WTC11 (cell line): ENCODE results near the gene EBLN2. TPM values are rescaled to one million over a fixed set of nuclear protein-coding genes. Genes with fewer than 3 reads are reported as not detected.

Experiments
- ATAC-seq: fragments of 200-7000 bp; cut with Tn5 transposase; 2 replicates; pipeline ENCODE4 v1.10.0; 2021; ENCODE audit warnings: mild to moderate bottlenecking, moderate library complexity
- CTCF ChIA-PET: fragments of 300-600 bp; sonication (Branson Sonifier 250); formaldehyde crosslinking; loops from one replicate; lab custom pipeline; 2021; ENCODE audit warnings: antibody characterized with exemption; lab: Charles Lee
- POLR2A ChIA-PET: fragments of 350-600 bp; sonication (Branson Sonifier 250); formaldehyde crosslinking; loops from one replicate; lab custom pipeline; 2021; ENCODE audit warnings: antibody characterized with exemption; lab: Charles Lee
- DNase-seq: peaks from one replicate; pipeline ENCODE4 v3.0.0; 2021; ENCODE audit warnings: low spot score
- H3K27ac Mint-ChIP-seq: 2 replicates; pipeline ENCODE4 v1.8.0; 2021; ENCODE audit warnings: mixed read lengths
- H3K27me3 Mint-ChIP-seq: 2 replicates; pipeline ENCODE4 v1.8.0; 2021; ENCODE audit warnings: low read depth, mild to moderate bottlenecking, moderate library complexity, mixed read lengths
- H3K36me3 Mint-ChIP-seq: 2 replicates; pipeline ENCODE4 v1.8.0; 2021; ENCODE audit warnings: mixed read lengths
- H3K4me1 Mint-ChIP-seq: 2 replicates; pipeline ENCODE4 v1.8.0; 2022; ENCODE audit warnings: mixed read lengths
- H3K4me3 Mint-ChIP-seq: 2 replicates; pipeline ENCODE4 v1.8.0; 2021; ENCODE audit warnings: mild to moderate bottlenecking, moderate library complexity, mixed read lengths
- H3K9me3 Mint-ChIP-seq: 2 replicates; pipeline ENCODE4 v1.8.0; 2021; ENCODE audit warnings: mixed read lengths
- ARID4B ChIP-seq: sonication (generic); formaldehyde crosslinking; IDR thresholded peaks from 2 replicates; pipeline ENCODE4 v1.8.0; 2023; ENCODE audit warnings: missing genetic modification reagents, mild to moderate bottlenecking, borderline replicate concordance
- CBFB ChIP-seq: sonication (generic); formaldehyde crosslinking; IDR thresholded peaks from 2 replicates; pipeline ENCODE4 v1.8.1; 2022; ENCODE audit warnings: mild to moderate bottlenecking, low read depth, missing genetic modification reagents
- FOXJ3 ChIP-seq: sonication (generic); formaldehyde crosslinking; IDR thresholded peaks from 2 replicates; pipeline ENCODE4 v1.9.0; 2021; ENCODE audit warnings: missing genetic modification reagents, mild to moderate bottlenecking, borderline replicate concordance
- FOXP1 ChIP-seq: sonication (generic); formaldehyde crosslinking; IDR thresholded peaks from 2 replicates; pipeline ENCODE4 v1.8.0; 2022; ENCODE audit warnings: missing genetic modification reagents, mild to moderate bottlenecking, moderate library complexity, borderline replicate concordance
- GABPB1 ChIP-seq: sonication (generic); formaldehyde crosslinking; IDR thresholded peaks from 2 replicates; pipeline ENCODE4 v1.8.1; 2023; ENCODE audit warnings: mild to moderate bottlenecking, missing genetic modification reagents
- GRHL2 ChIP-seq: fragments of 250-450 bp; sonication (Bioruptor Pico); IDR thresholded peaks from 2 replicates; pipeline ENCODE4 v1.8.0; 2022; ENCODE audit warnings: mild to moderate bottlenecking, moderate library complexity; ENCODE audit not compliant: insufficient replicate concordance, severe bottlenecking
- HMGXB4 ChIP-seq: sonication (generic); formaldehyde crosslinking; IDR thresholded peaks from 2 replicates; pipeline ENCODE4 v1.8.1; 2023; ENCODE audit warnings: mild to moderate bottlenecking, moderate library complexity, missing genetic modification reagents
- NR2C2 ChIP-seq: sonication (generic); formaldehyde crosslinking; IDR thresholded peaks from 2 replicates; pipeline ENCODE4 v1.8.0; 2022; ENCODE audit warnings: mild to moderate bottlenecking, missing genetic modification reagents
- PREB ChIP-seq: sonication (generic); formaldehyde crosslinking; IDR thresholded peaks from 2 replicates; pipeline ENCODE4 v1.8.1; 2022; ENCODE audit warnings: mild to moderate bottlenecking, missing genetic modification reagents, moderate library complexity, borderline replicate concordance
- PRRX2 ChIP-seq: fragments of 250-450 bp; sonication (Bioruptor Pico); IDR thresholded peaks from 2 replicates; pipeline ENCODE4 v1.8.0; 2021; ENCODE audit warnings: mild to moderate bottlenecking
- SMAD4 ChIP-seq: sonication (generic); formaldehyde crosslinking; IDR thresholded peaks from 2 replicates; pipeline ENCODE4 v1.8.0; 2022; ENCODE audit warnings: mild to moderate bottlenecking, missing genetic modification reagents
- SP1 ChIP-seq: sonication (generic); formaldehyde crosslinking; conservative IDR thresholded peaks from 2 replicates; pipeline ENCODE4 v1.8.1; 2022; ENCODE audit warnings: missing genetic modification reagents
- ZNF423 ChIP-seq: fragments of 250-450 bp; sonication (Bioruptor Pico); IDR thresholded peaks from 2 replicates; pipeline ENCODE4 v2.1.2; 2022; ENCODE audit warnings: mild to moderate bottlenecking, moderate library complexity
- total RNA-seq: library from RNA; stranded (reverse); gene quantifications from 3 replicates; pipeline ENCODE4 v1.2.3, GENCODE V29; 2021

EBLN2 gene
- total RNA-seq, 1 experiment from 2014 or later: 4.3 TPM

DNA sequence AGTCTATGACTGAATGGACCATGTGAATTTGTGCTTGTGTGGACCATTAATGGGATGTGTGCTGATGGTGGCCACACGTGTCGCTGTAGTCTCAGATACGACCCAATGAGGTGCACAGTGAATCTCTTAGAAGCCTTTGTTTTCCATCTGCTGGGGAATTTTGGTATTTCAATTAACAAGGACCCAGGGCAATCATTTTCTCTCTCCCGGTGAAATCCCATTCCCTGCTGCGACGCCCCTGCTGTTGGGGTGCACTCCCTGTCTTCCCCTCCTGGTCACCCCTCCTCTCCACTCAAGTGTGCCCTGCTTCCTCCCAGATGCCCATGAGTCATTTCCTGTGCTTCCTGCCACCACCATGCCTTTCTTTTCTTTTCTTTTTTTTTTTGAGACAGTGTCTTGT is 32.7 kb downstream of the EBLN2 start (continued):
- TF ChIP-seq ARID4B (no peak), CBFB (CRISPR knock-in tag) (no peak), NR2C2 (CRISPR knock-in tag) (no peak), SMAD4 (CRISPR knock-in tag) (no peak)

- H3K4me1 Mint-ChIP-seq: peaks cover 14% of the 10 kb centered on the region
- ATAC-seq (peak; percentile 83), DNase-seq (peak; percentile 57)
- no peak overlapping the region; the same call in 1 of the 2 replicates for H3K4me3 Mint-ChIP-seq
- H3K27ac Mint-ChIP-seq: 0 out of 2 replicates have a peak overlapping the region, but pooled peaks have one; percentile 54
- POLR2A ChIA-PET: no interaction called here
- CTCF ChIA-PET: interaction anchor here (0.7 to 1.5 kb wide), 6 partner anchors 8 to 407 kb away, joined by 3 to 6 read pairs (median 4); no protein-coding TSS in a partner anchor
- H3K9me3 Mint-ChIP-seq: no peaks in the 10 kb centered on the region
- no peaks in the 10 kb centered on the region; the same call in 1 of the 2 replicates for H3K27me3 Mint-ChIP-seq
- no peaks in the 10 kb centered on the region for H3K36me3 Mint-ChIP-seq
- 0 out of 2 replicates have a peak, but pooled peaks have one; percentile 32 for TF ChIP-seq FOXP1 (CRISPR knock-in tag)
- peak; percentile 96 for TF ChIP-seq ZNF423 (CRISPR knock-in tag)
- TF ChIP-seq HMGXB4 (CRISPR knock-in tag): no peak
Observed at GRCh38 chr3:73094951-73095350, 33.5 kb downstream of the EBLN2 start.

DNA sequence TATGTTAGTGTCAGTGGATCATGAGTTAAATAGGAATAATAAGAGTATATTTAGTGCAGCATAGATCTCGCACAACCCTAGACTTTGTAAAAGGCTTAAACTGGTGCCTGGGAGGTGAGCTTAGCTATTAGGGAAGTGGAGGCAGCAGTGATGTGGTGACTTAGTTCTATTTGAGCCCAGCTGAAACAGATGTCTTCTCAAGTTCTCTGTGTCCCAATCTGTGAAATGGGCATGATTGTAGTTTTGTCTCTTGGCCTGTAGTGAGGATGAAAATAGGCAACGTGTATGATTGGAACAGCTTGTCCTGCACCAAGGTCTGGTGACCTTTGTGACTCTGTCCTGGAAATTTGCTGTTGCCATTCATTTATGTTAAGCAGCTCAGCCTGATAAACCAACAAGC is 34.7 kb downstream of the EBLN2 start:
- CTCF ChIA-PET: no interaction called here
- Mint-ChIP-seq H3K36me3 (no peaks in the 10 kb centered on the region), H3K4me3 (no peak overlapping the region), H3K27me3 (no peaks in the 10 kb centered on the region; the same call in 1 of the 2 replicates), H3K4me1 (peaks cover 22% of the 10 kb centered on the region), H3K27ac (no peak overlapping the region), H3K9me3 (no peaks in the 10 kb centered on the region)
- TF ChIP-seq ARID4B: no peak
- TF ChIP-seq GRHL2 (CRISPR knock-in tag): no peak
- POLR2A ChIA-PET: no interaction called here
- no peak for DNase-seq
- ATAC-seq: no peak

DNA sequence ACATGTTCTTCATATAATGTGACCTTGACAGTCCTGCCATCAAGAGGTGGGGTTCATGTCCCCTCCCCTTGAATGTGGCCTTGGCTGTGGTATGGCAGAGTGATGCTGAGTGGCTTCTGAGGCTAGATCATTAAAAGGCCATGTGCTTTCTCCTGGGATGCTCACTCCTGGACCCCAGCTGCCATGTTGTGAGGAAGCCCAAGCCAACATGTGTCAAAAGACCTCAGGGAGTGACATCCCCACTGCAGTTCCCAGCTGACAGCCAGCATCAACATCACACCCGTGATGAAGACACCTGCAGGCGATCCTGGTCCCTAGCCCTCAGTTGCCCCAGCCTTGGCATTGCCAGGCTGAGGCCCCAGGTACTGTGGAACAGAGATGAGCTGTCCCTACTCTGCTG is 36.6 kb downstream of the EBLN2 start:
- Mint-ChIP-seq H3K36me3 (no peaks in the 10 kb centered on the region), H3K9me3 (no peaks in the 10 kb centered on the region), H3K4me3 (no peak overlapping the region), H3K4me1 (peaks cover 25% of the 10 kb centered on the region), H3K27ac (no peak overlapping the region), H3K27me3 (no peaks in the 10 kb centered on the region; the same call in 1 of the 2 replicates)
- DNase-seq (no peak), ATAC-seq (no peak)
- ChIA-PET CTCF (interaction anchor here (1.4 kb wide), 1 partner anchor 404 kb away, joined by 3 read pairs; no protein-coding TSS in a partner anchor), POLR2A (no interaction called here)
- TF ChIP-seq GABPB1 (CRISPR knock-in tag): no peak
- TF ChIP-seq NR2C2 (CRISPR knock-in tag): no peak
- no peak for TF ChIP-seq FOXP1 (CRISPR knock-in tag)
- no peak for TF ChIP-seq SP1 (CRISPR knock-in tag)
- no peak for TF ChIP-seq FOXJ3 (CRISPR knock-in tag)
- no peak for TF ChIP-seq PRRX2 (CRISPR knock-in tag)
- no peak for TF ChIP-seq PREB
